Skeletal muscle tissue (tissue), 4 donors: ENCODE measurements around the gene ANKRD11. TPM values are rescaled to one million over a fixed set of nuclear protein-coding genes. Genes with fewer than 3 reads are reported as not detected.

Experiments used
- H3K27ac ChIP-seq: one replicate; pipeline ENCODE4 v1.7.0; 2013; ENCODE audit warnings: mild to moderate bottlenecking, low read depth, low read length, inconsistent platforms
- H3K27me3 ChIP-seq, 3 donors: one replicate each; pipeline ENCODE4 v1.7.0; 2013; ENCODE audit warnings: low read length in 3 of 3; ENCODE audit not compliant: control insufficient read depth in 3 of 3, insufficient read depth in 3 of 3
- H3K36me3 ChIP-seq, 3 donors: one replicate each; pipeline ENCODE4 v1.7.0; 2013; ENCODE audit warnings: low read length in 3 of 3; ENCODE audit not compliant: control insufficient read depth in 3 of 3, insufficient read depth in 3 of 3
- H3K4me1 ChIP-seq, 3 donors: one replicate each; pipeline ENCODE4 v1.7.0; 2013; ENCODE audit warnings: low read length in 3 of 3, mild to moderate bottlenecking in 3 of 3; ENCODE audit not compliant: control insufficient read depth in 3 of 3, insufficient read depth in 3 of 3
- H3K4me3 ChIP-seq, 3 donors: one replicate each; pipeline ENCODE4 v1.7.0; 2013; ENCODE audit warnings: low read length in 3 of 3
- H3K9ac ChIP-seq, 3 donors: one replicate each; pipeline ENCODE4 v1.7.0; 2013; ENCODE audit warnings: low read length in 3 of 3, mild to moderate bottlenecking in 3 of 3, moderate library complexity in 2 of 3, low read depth in 1 of 3
- H3K9me3 ChIP-seq, 3 donors: one replicate each; pipeline ENCODE4 v1.7.0; 2013; ENCODE audit warnings: low read length in 3 of 3; ENCODE audit not compliant: control insufficient read depth in 3 of 3
- total RNA-seq: library from RNA; depleted of rRNA; stranded (reverse); fragments of >200 nt; gene quantifications from one replicate; pipeline ENCODE4 v1.2.3, GENCODE V29; 2014
- donor health status: Osteomylitis.

Gene ANKRD11
- total RNA-seq, 1 donor from 2014 or later = 21.4 TPM

- H3K4me1 ChIP-seq = peaks cover 4 to 11% (median 6%) of the 10 kb centered on the region in 3 donors
- peaks cover 42 to 52% (median 48%) of the 10 kb centered on the region in 3 donors for H3K36me3 ChIP-seq
- no peaks in the 10 kb centered on the region for H3K9me3 ChIP-seq
- no peak overlapping the region for H3K27ac ChIP-seq
- H3K9ac ChIP-seq = no peak overlapping the region
- no peak overlapping the region for H3K4me3 ChIP-seq
- no peaks in the 10 kb centered on the region for H3K27me3 ChIP-seq
These were observed 201.4 kb downstream of the ANKRD11 start for GRCh38 chr16:89288966-89289365.

DNA sequence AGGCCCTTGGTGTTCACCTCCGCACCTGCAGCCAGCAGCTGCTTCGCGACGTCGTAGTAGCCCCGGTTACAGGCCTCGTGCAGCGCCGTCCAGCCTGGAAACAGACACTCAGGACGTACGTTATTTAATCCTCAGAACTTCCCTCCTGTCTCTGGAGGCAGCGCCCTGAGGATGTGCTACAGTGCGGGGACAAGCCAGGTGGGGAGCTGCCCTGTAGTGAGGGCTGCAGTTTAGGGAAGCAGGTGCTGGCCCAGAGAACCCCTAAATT, 201.8 kb downstream of the ANKRD11 start:
- Histone ChIP-seq H3K9me3 (no peaks in the 10 kb centered on the region), H3K4me3 (no peak overlapping the region), H3K36me3 (peaks cover 45 to 55% (median 48%) of the 10 kb centered on the region in 3 donors), H3K27ac (no peak overlapping the region), H3K27me3 (no peaks in the 10 kb centered on the region), H3K4me1 (peaks cover 2 to 8% (median 4%) of the 10 kb centered on the region in 3 donors), H3K9ac (no peak overlapping the region)

DNA sequence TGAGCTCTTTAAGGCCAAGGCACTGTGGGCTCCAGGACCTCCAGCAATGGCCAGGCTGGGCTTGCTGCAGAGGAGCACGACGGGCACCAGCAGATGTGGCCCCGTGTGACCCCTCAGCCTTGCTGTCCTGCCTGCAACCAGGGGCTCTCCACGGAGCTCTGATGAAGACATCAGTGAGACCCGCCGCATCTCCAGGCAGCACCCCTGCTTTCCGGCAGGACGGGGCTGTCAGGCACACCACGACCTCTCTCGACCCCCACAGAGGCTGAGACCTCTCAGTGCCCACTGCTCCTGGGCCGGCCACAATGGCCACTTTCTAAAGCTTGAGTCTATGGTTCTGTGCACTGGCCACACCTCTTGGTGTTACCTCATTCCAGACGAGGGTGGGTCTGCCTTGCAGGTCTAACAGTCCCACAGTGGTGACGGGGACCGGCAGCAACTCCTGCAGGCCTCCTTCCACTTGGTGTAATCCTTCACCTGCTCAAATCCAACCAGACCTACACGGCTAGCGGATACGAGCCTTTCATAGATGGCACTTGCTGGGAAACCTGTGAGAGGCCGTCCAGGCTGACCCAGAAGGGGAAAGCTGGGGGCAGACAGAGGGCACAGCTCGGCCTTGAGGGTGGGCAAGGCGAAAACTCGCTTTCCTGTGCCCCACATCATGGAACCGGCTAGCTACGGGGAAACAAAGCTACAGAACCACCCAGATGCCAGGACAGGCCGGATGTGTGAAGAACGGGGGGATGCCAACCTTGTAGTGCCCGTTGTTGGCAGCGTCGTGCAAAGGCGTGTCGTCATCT, 202.4 kb downstream of the ANKRD11 start:
- H3K27me3 ChIP-seq = no peaks in the 10 kb centered on the region
- H3K36me3 ChIP-seq = peaks cover 47 to 57% (median 52%) of the 10 kb centered on the region in 3 donors
- H3K4me3 ChIP-seq = no peak overlapping the region
- H3K9ac ChIP-seq = no peak overlapping the region
- H3K9me3 ChIP-seq = no peaks in the 10 kb centered on the region
- no peak overlapping the region for H3K27ac ChIP-seq
- peaks cover 2 to 8% (median 4%) of the 10 kb centered on the region in 3 donors for H3K4me1 ChIP-seq

- peaks cover 0 to 2% (median 0%) of the 10 kb centered on the region in 3 donors for H3K4me1 ChIP-seq
- no peak overlapping the region for H3K9ac ChIP-seq
- H3K9me3 ChIP-seq = no peaks in the 10 kb centered on the region
- H3K27me3 ChIP-seq = no peaks in the 10 kb centered on the region
- H3K27ac ChIP-seq = no peak overlapping the region
- no peak overlapping the region for H3K4me3 ChIP-seq
- H3K36me3 ChIP-seq = peaks cover 57 to 63% (median 60%) of the 10 kb centered on the region in 3 donors
These were observed 204.3 kb downstream of the ANKRD11 start for GRCh38 chr16:89286096-89286495.

DNA sequence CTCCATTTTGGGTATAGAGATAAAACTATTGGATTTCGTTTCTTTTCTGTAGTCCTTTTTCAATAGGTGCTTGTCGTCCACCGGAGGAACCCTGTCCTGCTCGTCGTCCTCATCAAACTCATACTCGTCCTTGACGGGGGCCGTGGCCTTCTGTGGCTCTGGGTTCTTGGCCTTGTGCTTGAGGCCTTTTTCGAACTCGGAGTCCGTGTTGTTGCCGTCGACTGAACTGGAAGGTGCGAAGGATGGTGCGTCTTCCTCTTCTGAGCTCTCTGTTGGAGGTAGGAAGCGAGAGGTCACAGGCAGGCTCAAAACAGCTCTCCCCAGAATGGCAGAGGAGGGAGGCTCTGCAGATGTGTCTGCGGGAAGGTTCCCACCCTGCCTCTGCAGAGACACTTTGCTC, 205.0 kb downstream of the ANKRD11 start:
- Histone ChIP-seq H3K4me3 (no peak overlapping the region), H3K4me1 (peaks cover 0 to 2% (median 0%) of the 10 kb centered on the region in 3 donors), H3K36me3 (peaks cover 61 to 63% (median 62%) of the 10 kb centered on the region in 3 donors), H3K9me3 (no peaks in the 10 kb centered on the region), H3K27me3 (no peaks in the 10 kb centered on the region), H3K9ac (no peak overlapping the region), H3K27ac (no peak overlapping the region)

DNA sequence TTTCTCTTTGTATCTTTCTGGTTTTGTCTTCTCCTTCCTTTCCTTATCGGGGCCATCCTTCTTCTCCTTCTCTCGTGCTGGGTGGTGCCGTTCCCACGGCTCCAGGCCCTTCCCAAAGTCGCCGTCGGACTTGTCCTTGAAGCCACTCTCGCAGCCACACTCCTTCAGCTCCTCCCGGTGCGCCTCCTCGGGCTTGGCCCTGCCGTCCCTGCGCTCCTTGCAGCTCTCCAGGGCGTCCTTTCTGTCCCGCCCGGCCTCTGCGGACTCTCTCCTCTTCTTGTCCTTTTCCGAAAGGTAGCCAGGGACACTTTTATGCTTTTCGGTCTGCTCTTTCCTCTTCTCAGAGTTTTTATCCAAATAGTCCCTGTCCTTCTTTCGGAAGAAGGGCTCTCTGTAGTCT, 206.9 kb downstream of the ANKRD11 start:
- Histone ChIP-seq H3K9me3 (no peaks in the 10 kb centered on the region), H3K27me3 (no peaks in the 10 kb centered on the region), H3K9ac (no peak overlapping the region), H3K4me1 (peaks cover 0 to 1% (median 0%) of the 10 kb centered on the region in 3 donors), H3K4me3 (no peak overlapping the region), H3K27ac (no peak overlapping the region), H3K36me3 (peaks cover 60% of the 10 kb centered on the region in 3 donors)

- H3K4me3 ChIP-seq = no peak overlapping the region
- no peaks in the 10 kb centered on the region for H3K27me3 ChIP-seq
- no peak overlapping the region for H3K27ac ChIP-seq
- H3K9me3 ChIP-seq = no peaks in the 10 kb centered on the region
- H3K36me3 ChIP-seq = peaks cover 59 to 60% (median 59%) of the 10 kb centered on the region in 3 donors
- H3K4me1 ChIP-seq = no peaks in the 10 kb centered on the region
- H3K9ac ChIP-seq = no peak overlapping the region
These were observed 207.8 kb downstream of the ANKRD11 start for GRCh38 chr16:89282523-89282922.

DNA sequence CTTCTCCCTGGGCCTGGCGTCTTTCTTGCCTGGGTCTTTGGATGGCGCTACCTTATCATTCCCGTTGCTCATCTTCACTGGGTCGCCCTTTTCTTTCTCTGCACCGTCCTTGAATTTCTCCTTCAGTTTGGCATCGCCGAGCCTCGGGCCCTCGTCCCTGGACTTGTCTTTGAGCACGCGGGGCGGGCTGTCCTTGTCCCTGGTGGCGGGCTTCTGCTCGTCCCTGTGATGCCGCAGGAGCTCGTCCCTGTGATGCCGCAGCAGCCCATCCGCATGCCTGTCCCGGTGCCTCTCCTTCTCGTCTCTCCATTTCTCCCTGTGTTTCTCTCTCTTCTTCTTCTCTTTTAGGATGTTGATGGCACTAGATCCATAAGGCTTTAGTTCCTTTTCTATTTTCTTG, 208.5 kb downstream of the ANKRD11 start:
- no peak overlapping the region for H3K4me3 ChIP-seq
- H3K4me1 ChIP-seq = no peaks in the 10 kb centered on the region
- peaks cover 55 to 61% (median 56%) of the 10 kb centered on the region in 3 donors for H3K36me3 ChIP-seq
- no peak overlapping the region for H3K27ac ChIP-seq
- no peaks in the 10 kb centered on the region for H3K9me3 ChIP-seq
- no peak overlapping the region for H3K9ac ChIP-seq
- H3K27me3 ChIP-seq = no peaks in the 10 kb centered on the region

- Histone ChIP-seq H3K4me1 (no peaks in the 10 kb centered on the region), H3K4me3 (no peak overlapping the region), H3K9ac (no peak overlapping the region), H3K27ac (no peak overlapping the region), H3K36me3 (peaks cover 51 to 58% (median 52%) of the 10 kb centered on the region in 3 donors), H3K27me3 (no peaks in the 10 kb centered on the region), H3K9me3 (no peaks in the 10 kb centered on the region)
These were observed 209.2 kb downstream of the ANKRD11 start for GRCh38 chr16:89281189-89281577.

GRCh38 chr16:89280546-89281188, 209.7 kb downstream of the ANKRD11 start:
- Histone ChIP-seq H3K4me3 (no peak overlapping the region), H3K9ac (no peak overlapping the region), H3K27me3 (no peaks in the 10 kb centered on the region), H3K4me1 (no peaks in the 10 kb centered on the region), H3K9me3 (no peaks in the 10 kb centered on the region), H3K36me3 (peaks cover 51 to 58% (median 52%) of the 10 kb centered on the region in 3 donors), H3K27ac (no peak overlapping the region)
